GM18505 (cell line): ENCODE data around the gene BTD.

ENCODE experiments used
- ATAC-seq: cut with Tn5 transposase; IDR thresholded peaks from one replicate; pipeline ENCODE4 v1.9.1; 2021; ENCODE audit not compliant: unreplicated experiment
- POLR2A ChIP-seq: IDR thresholded peaks from 4 replicates; pipeline ENCODE4 v1.6.1; 2011; ENCODE audit warnings: borderline replicate concordance; ENCODE audit not compliant: insufficient read depth, insufficient read length; ENCODE audit errors: extremely low read depth

Gene BTD

GRCh38 chr3:15637131-15637951 is 35.8 kb downstream of the BTD start:
- TF ChIP-seq POLR2A = no peak
- no peak for ATAC-seq

- no peak for TF ChIP-seq POLR2A
- no peak for ATAC-seq
Measured at GRCh38 chr3:15638193-15638890, 36.8 kb downstream of the BTD start.

- no peak for ATAC-seq
- TF ChIP-seq POLR2A = no peak
Measured at GRCh38 chr3:15638891-15639262, 37.3 kb downstream of the BTD start.

- no peak for ATAC-seq
- TF ChIP-seq POLR2A = no peak
Measured at GRCh38 chr3:15645246-15645645, 43.7 kb downstream of the BTD start.

- TF ChIP-seq POLR2A = no peak
- no peak for ATAC-seq
Measured at GRCh38 chr3:15645740-15646501, 44.4 kb downstream of the BTD start.

GRCh38 chr3:15646851-15647511 is 45.4 kb downstream of the BTD start:
- no peak for TF ChIP-seq POLR2A
- ATAC-seq = no peak

GRCh38 chr3:15647611-15648167 is 46.1 kb downstream of the BTD start:
- peak; percentile 90 for ATAC-seq
- no peak for TF ChIP-seq POLR2A

GRCh38 chr3:15649341-15649740 is 47.8 kb downstream of the BTD start:
- no peak for ATAC-seq
- no peak for TF ChIP-seq POLR2A

- no peak for TF ChIP-seq POLR2A
- ATAC-seq = no peak
Measured at GRCh38 chr3:15649858-15650257, 48.3 kb downstream of the BTD start.

- TF ChIP-seq POLR2A = no peak
- no peak for ATAC-seq
Measured at GRCh38 chr3:15651396-15651795, 49.9 kb downstream of the BTD start.

GRCh38 chr3:15653321-15653720 is 51.8 kb downstream of the BTD start:
- no peak for ATAC-seq
- no peak for TF ChIP-seq POLR2A

- ATAC-seq = no peak
- TF ChIP-seq POLR2A = no peak
Measured at GRCh38 chr3:15654127-15654526, 52.6 kb downstream of the BTD start.

- no peak for TF ChIP-seq POLR2A
- ATAC-seq = no peak
Measured at GRCh38 chr3:15654891-15655290, 53.3 kb downstream of the BTD start.
